Neural progenitor cell (in vitro differentiated cells): ENCODE results near the gene FSTL5. TPM values are rescaled to one million over a fixed set of nuclear protein-coding genes. Genes with fewer than 3 reads are reported as not detected.

Experiments
- DNase-seq: peaks from one replicate; pipeline ENCODE4 v3.0.0-alpha.2; 2016; ENCODE audit warnings: low spot score
- H2AFZ ChIP-seq: fragments of 200-600 bp; sonication (generic); replicated peaks from 2 replicates; pipeline ENCODE4 v1.6.1; 2016; ENCODE audit warnings: antibody characterized with exemption
- H3F3A ChIP-seq: fragments of 200-600 bp; sonication (generic); 2 replicates; pipeline ENCODE4 v1.6.1; 2016; ENCODE audit warnings: antibody characterized with exemption, low read depth
- H3K27ac ChIP-seq: fragments of 200-600 bp; sonication (generic); 2 replicates; pipeline ENCODE4 v1.5.1; 2016; ENCODE audit warnings: mild to moderate bottlenecking
- H3K27me3 ChIP-seq: fragments of 200-600 bp; sonication (generic); 2 replicates; pipeline ENCODE4 v1.6.1; 2016; ENCODE audit warnings: mild to moderate bottlenecking, moderate library complexity
- H3K36me3 ChIP-seq: fragments of 200-600 bp; sonication (generic); 2 replicates; pipeline ENCODE4 v1.5.1; 2016
- H3K4me1 ChIP-seq: fragments of 200-600 bp; sonication (generic); 2 replicates; pipeline ENCODE4 v1.6.1; 2016; ENCODE audit warnings: mixed run types
- H3K4me2 ChIP-seq: fragments of 200-600 bp; sonication (generic); 2 replicates; pipeline ENCODE4 v1.6.1; 2016
- H3K4me3 ChIP-seq: fragments of 200-600 bp; sonication (generic); 2 replicates; pipeline ENCODE4 v1.5.1; 2016
- H3K79me2 ChIP-seq: fragments of 200-600 bp; sonication (generic); 2 replicates; pipeline ENCODE4 v1.6.1; 2016; ENCODE audit warnings: low read depth
- H3K9ac ChIP-seq: fragments of 200-600 bp; sonication (generic); 2 replicates; pipeline ENCODE4 v1.6.1; 2016
- H3K9me3 ChIP-seq: fragments of 200-600 bp; sonication (generic); 2 replicates; pipeline ENCODE4 v1.5.1; 2016; ENCODE audit warnings: low read depth
- H4K20me1 ChIP-seq: fragments of 200-600 bp; sonication (generic); 2 replicates; pipeline ENCODE4 v1.6.1; 2016; ENCODE audit warnings: low read depth
- H3K27ac Mint-ChIP-seq: 3 replicates; pipeline ENCODE4 v1.8.0; 2021; ENCODE audit warnings: mixed read lengths
- H3K27me3 Mint-ChIP-seq: 2 replicates; pipeline ENCODE4 v1.8.0; 2022; ENCODE audit warnings: low read depth, mild to moderate bottlenecking, inconsistent platforms, moderate library complexity, mixed read lengths; ENCODE audit not compliant: insufficient read depth
- H3K36me3 Mint-ChIP-seq: 3 replicates; pipeline ENCODE4 v1.8.0; 2021; ENCODE audit warnings: mixed read lengths
- H3K4me1 Mint-ChIP-seq: 3 replicates; pipeline ENCODE4 v1.8.0; 2021; ENCODE audit warnings: mixed read lengths
- H3K4me3 Mint-ChIP-seq: 3 replicates; pipeline ENCODE4 v1.8.0; 2021; ENCODE audit warnings: mild to moderate bottlenecking, moderate library complexity, mixed read lengths
- H3K9me3 Mint-ChIP-seq: 3 replicates; pipeline ENCODE4 v1.8.0; 2020; ENCODE audit warnings: mixed read lengths
- CTCF ChIP-seq: fragments of 200-600 bp; sonication (generic); IDR thresholded peaks from 2 replicates; pipeline ENCODE4 v1.5.1; 2017; ENCODE audit warnings: antibody characterized with exemption, mild to moderate bottlenecking
- EZH2 ChIP-seq: fragments of 200-600 bp; sonication (generic); IDR thresholded peaks from 2 replicates; pipeline ENCODE4 v1.6.1; 2017; ENCODE audit warnings: antibody characterized with exemption, mild to moderate bottlenecking, moderate library complexity
- EZH2phosphoT487 ChIP-seq: fragments of 200-600 bp; sonication (generic); IDR thresholded peaks from 2 replicates; pipeline ENCODE4 v1.6.1; 2017; ENCODE audit warnings: antibody characterized with exemption
- total RNA-seq: library from RNA; depleted of rRNA; stranded (reverse); fragments of >200 nt; gene quantifications from 2 replicates; pipeline ENCODE4 v1.2.3, GENCODE V29; 2015; ENCODE audit warnings: low replicate concordance

Gene FSTL5
- total RNA-seq, 1 donor from 2014 or later = not detected

GRCh38 chr4:161428180-161428965, 735.4 kb downstream of the FSTL5 start:
- H3K4me2 ChIP-seq = no peak overlapping the region
- H3K27me3 ChIP-seq = no peaks in the 10 kb centered on the region
- no peak overlapping the region for H2AFZ ChIP-seq
- DNase-seq = no peak
- no peaks in the 10 kb centered on the region for H3F3A ChIP-seq
- Mint-ChIP-seq H3K36me3 (no peaks in the 10 kb centered on the region), H3K4me1 (no peaks in the 10 kb centered on the region), H3K27me3 (no peaks in the 10 kb centered on the region), H3K9me3 (no peaks in the 10 kb centered on the region), H3K27ac (no peak overlapping the region), H3K4me3 (no peak overlapping the region)
- no peaks in the 10 kb centered on the region for H3K4me1 ChIP-seq
- no peaks in the 10 kb centered on the region for H3K9me3 ChIP-seq
- H3K9ac ChIP-seq = no peak overlapping the region
- H4K20me1 ChIP-seq = no peaks in the 10 kb centered on the region
- no peaks in the 10 kb centered on the region for H3K36me3 ChIP-seq
- no peak overlapping the region for H3K27ac ChIP-seq
- TF ChIP-seq EZH2 (no peak), CTCF (no peak), EZH2phosphoT487 (no peak)
- no peak overlapping the region for H3K4me3 ChIP-seq
- H3K79me2 ChIP-seq = no peaks in the 10 kb centered on the region

- DNase-seq = peak; percentile 34
Measured at GRCh38 chr4:161419822-161420221, 744.0 kb downstream of the FSTL5 start.

GRCh38 chr4:161411901-161412300, 751.9 kb downstream of the FSTL5 start:
- no peaks in the 10 kb centered on the region for H3K36me3 Mint-ChIP-seq

More at GRCh38 chr4:161419822-161420221, 744.0 kb downstream of the FSTL5 start:
- no peaks in the 10 kb centered on the region for H3K27me3 ChIP-seq
- H3K9ac ChIP-seq = no peak overlapping the region
- no peaks in the 10 kb centered on the region for H3K36me3 ChIP-seq
- Mint-ChIP-seq H3K27me3 (no peaks in the 10 kb centered on the region), H3K4me3 (no peak overlapping the region), H3K36me3 (no peaks in the 10 kb centered on the region), H3K9me3 (no peaks in the 10 kb centered on the region), H3K27ac (no peak overlapping the region), H3K4me1 (no peaks in the 10 kb centered on the region)
- H2AFZ ChIP-seq = peak overlapping the region; percentile 46
- H3K4me2 ChIP-seq = no peak overlapping the region
- H3K4me3 ChIP-seq = no peak overlapping the region
- no peak overlapping the region for H3K27ac ChIP-seq
- H3F3A ChIP-seq = no peaks in the 10 kb centered on the region
- no peaks in the 10 kb centered on the region for H3K79me2 ChIP-seq
- H3K9me3 ChIP-seq = no peaks in the 10 kb centered on the region
- no peaks in the 10 kb centered on the region for H3K4me1 ChIP-seq
- no peaks in the 10 kb centered on the region for H4K20me1 ChIP-seq
- TF ChIP-seq EZH2phosphoT487 (no peak), CTCF (peak; percentile 29)

More at GRCh38 chr4:161411901-161412300, 751.9 kb downstream of the FSTL5 start:
- H3K27me3 ChIP-seq = no peaks in the 10 kb centered on the region
- no peaks in the 10 kb centered on the region for H4K20me1 ChIP-seq
- Mint-ChIP-seq H3K27ac (no peak overlapping the region), H3K4me1 (no peaks in the 10 kb centered on the region), H3K9me3 (peaks cover 2% of the 10 kb centered on the region), H3K27me3 (peaks cover 2% of the 10 kb centered on the region), H3K4me3 (no peak overlapping the region)
- H3K9ac ChIP-seq = no peak overlapping the region
- TF ChIP-seq EZH2phosphoT487 (no peak), EZH2 (no peak), CTCF (no peak)
- H3K36me3 ChIP-seq = no peaks in the 10 kb centered on the region
- H3K4me1 ChIP-seq = no peaks in the 10 kb centered on the region
- no peaks in the 10 kb centered on the region for H3K9me3 ChIP-seq
- no peaks in the 10 kb centered on the region for H3K79me2 ChIP-seq
- no peak for DNase-seq
- H3K4me3 ChIP-seq = no peak overlapping the region
- H2AFZ ChIP-seq = no peak overlapping the region
- no peaks in the 10 kb centered on the region for H3F3A ChIP-seq
- H3K27ac ChIP-seq = no peak overlapping the region
- no peak overlapping the region for H3K4me2 ChIP-seq
